Astrocyte of the hippocampus (primary cell): ENCODE results near the gene GCK.
A peak's percentile ranks its signal among the peaks of the same experiment; 100 is the strongest.

Source experiments
- DNase-seq: peaks from one replicate; pipeline ENCODE4 v3.0.0; 2011; ENCODE audit warnings: low read depth, low spot score

The GCK gene

GRCh38 chr7:44104860-44105771, 84.1 kb downstream of the GCK start:
- DNase-seq = peak; percentile 72

- peak; percentile 65 for DNase-seq
Measured at GRCh38 chr7:44103923-44104859, 85.0 kb downstream of the GCK start, which contains the start of gene AEBP1. Gene AEBP1, plus strand, starts transcription at chr7:44104345. Its CDS starts 321 bp downstream, at chr7:44104666.

GRCh38 chr7:44103566-44103922, 85.7 kb downstream of the GCK start:
- DNase-seq = no peak

- DNase-seq = no peak
Measured at GRCh38 chr7:44102846-44103565, 86.2 kb downstream of the GCK start.

GRCh38 chr7:44101966-44102845, 87.0 kb downstream of the GCK start:
- peak; percentile 58 for DNase-seq

- no peak for DNase-seq
Measured at GRCh38 chr7:44101303-44101965, 87.8 kb downstream of the GCK start.

GRCh38 chr7:44100458-44101302, 88.6 kb downstream of the GCK start:
- peak; percentile 89 for DNase-seq

- DNase-seq = no peak
Measured at GRCh38 chr7:44099669-44100068, 89.6 kb downstream of the GCK start.

- DNase-seq = no peak
Measured at GRCh38 chr7:44098092-44099068, 90.9 kb downstream of the GCK start.

- DNase-seq = no peak
Measured at GRCh38 chr7:44097064-44097932, 91.9 kb downstream of the GCK start.

- no peak for DNase-seq
Measured at GRCh38 chr7:44096326-44096881, 92.8 kb downstream of the GCK start.

- DNase-seq = no peak
Measured at GRCh38 chr7:44095781-44096180, 93.5 kb downstream of the GCK start.

GRCh38 chr7:44094883-44095592, 94.2 kb downstream of the GCK start:
- DNase-seq = no peak

- no peak for DNase-seq
Measured at GRCh38 chr7:44094365-44094764, 94.9 kb downstream of the GCK start.
